B cell (primary cell): ENCODE data around the gene LAMA2. TPM values are rescaled to one million over a fixed set of nuclear protein-coding genes. Genes with fewer than 3 reads are reported as not detected.

Source experiments
- ATAC-seq: fragments of 200-7000 bp; cut with Tn5 transposase; one replicate; pipeline ENCODE4 v1.10.0; 2021; ENCODE audit warnings: low read depth, mild to moderate bottlenecking, moderate number of reproducible peaks, moderate library complexity
- CTCF ChIA-PET: fragments of 350-600 bp; sonication (Branson Sonifier 250); formaldehyde crosslinking; loops from one replicate; lab custom pipeline; 2021; ENCODE audit warnings: antibody characterized with exemption, inconsistent platforms; lab: Charles Lee
- POLR2A ChIA-PET: fragments of 350-600 bp; sonication (Branson Sonifier 250); formaldehyde crosslinking; loops from one replicate; lab custom pipeline; 2021; ENCODE audit warnings: antibody characterized with exemption; lab: Charles Lee
- DNase-seq: peaks from one replicate; pipeline ENCODE4 v3.0.0; 2013
- H2AFZ ChIP-seq: 2 replicates; pipeline ENCODE4 v1.6.1; 2012; ENCODE audit warnings: mild to moderate bottlenecking, low read depth, low read length; ENCODE audit not compliant: insufficient read depth, poor library complexity, severe bottlenecking
- H3K27ac ChIP-seq, 2 donors: 1 replicate in 1 of 2; 2 replicates in 1 of 2; pipeline ENCODE4 v1.5.1; 2012 to 2013; ENCODE audit warnings: low read length in 2 of 2, mild to moderate bottlenecking in 2 of 2, moderate library complexity in 1 of 2
- H3K27me3 ChIP-seq, 4 experiments: fragments of 200-600 bp in 1 of 4; sonication (generic) in 1 of 4; replicated peaks in 1 of 4; 1 replicate in 2 of 4; 2 replicates in 2 of 4; pipeline versions ENCODE4 v1.6.1 to v1.7.0; 2013 to 2016; ENCODE audit warnings: low read length in 3 of 4, mild to moderate bottlenecking in 2 of 4, mixed read lengths in 1 of 4, moderate library complexity in 1 of 4; ENCODE audit not compliant: insufficient read depth in 4 of 4, control insufficient read depth in 3 of 4; ENCODE audit errors: control extremely low read depth in 1 of 4
- H3K36me3 ChIP-seq, 2 experiments: replicated peaks in 1 of 2; 1 replicate in 1 of 2; 2 replicates in 1 of 2; pipeline versions ENCODE4 v1.6.1 to v1.7.1; 2013; ENCODE audit warnings: low read length in 1 of 2; ENCODE audit not compliant: insufficient read depth in 2 of 2, control insufficient read depth in 1 of 2; ENCODE audit errors: control extremely low read depth in 1 of 2, extremely low read depth in 1 of 2
- H3K4me1 ChIP-seq, 2 donors: fragments of 200-600 bp in 1 of 2; sonication (generic) in 1 of 2; 1 replicate in 1 of 2; 2 replicates in 1 of 2; pipeline versions ENCODE4 v1.5.1 to v1.6.1; 2013 to 2017; ENCODE audit warnings: low read length in 2 of 2; ENCODE audit not compliant: control insufficient read depth in 2 of 2, insufficient read depth in 2 of 2
- H3K4me2 ChIP-seq: replicated peaks from 2 replicates; pipeline ENCODE3; 2012; ENCODE audit warnings: mild to moderate bottlenecking, low read depth, low read length; ENCODE audit not compliant: poor library complexity, severe bottlenecking
- H3K4me3 ChIP-seq, 5 experiments: fragments of 200-600 bp in 1 of 5; sonication (generic) in 1 of 5; 1 replicate in 3 of 5; 2 replicates in 2 of 5; pipeline versions ENCODE4 v1.5.1 to v1.7.0; 2011 to 2016; ENCODE audit warnings: low read length in 4 of 5, mild to moderate bottlenecking in 4 of 5, low read depth in 2 of 5, control low read depth in 1 of 5, moderate library complexity in 1 of 5; ENCODE audit not compliant: insufficient read depth in 1 of 5; ENCODE audit errors: control extremely low read depth in 1 of 5, extremely low read depth in 1 of 5
- H3K79me2 ChIP-seq: fragments of 200-600 bp; sonication (generic); one replicate; pipeline ENCODE4 v1.6.0; 2016; ENCODE audit warnings: low read length; ENCODE audit not compliant: control insufficient read depth, insufficient read depth
- H3K9ac ChIP-seq: fragments of 200-600 bp; sonication (generic); 2 replicates; pipeline ENCODE4 v1.6.1; 2017; ENCODE audit warnings: mild to moderate bottlenecking, low read length, moderate library complexity
- H3K9me3 ChIP-seq, 3 donors: one replicate each; pipeline versions ENCODE4 v1.6.1 to v1.7.1; 2013; ENCODE audit warnings: low read length in 2 of 3; ENCODE audit not compliant: control insufficient read depth in 2 of 3, insufficient read depth in 1 of 3; ENCODE audit errors: control extremely low read depth in 1 of 3
- H4K20me1 ChIP-seq: 2 replicates; pipeline ENCODE4 v1.6.0; 2012; ENCODE audit warnings: mild to moderate bottlenecking, low read length; ENCODE audit not compliant: insufficient read depth, control insufficient read depth, poor library complexity, severe bottlenecking
- H3K27ac Mint-ChIP-seq: one replicate; pipeline ENCODE4 v1.8.0; 2021; ENCODE audit warnings: mixed read lengths
- H3K27me3 Mint-ChIP-seq: one replicate; pipeline ENCODE4 v1.8.0; 2021; ENCODE audit warnings: mixed read lengths
- H3K4me1 Mint-ChIP-seq: one replicate; pipeline ENCODE4 v1.8.0; 2021; ENCODE audit warnings: mixed read lengths
- H3K4me3 Mint-ChIP-seq: one replicate; pipeline ENCODE4 v1.8.0; 2021; ENCODE audit warnings: mixed read lengths
- H3K9me3 Mint-ChIP-seq: one replicate; pipeline ENCODE4 v1.8.0; 2022; ENCODE audit warnings: mixed read lengths; ENCODE audit not compliant: insufficient read depth
- EZH2 ChIP-seq: IDR thresholded peaks from 2 replicates; pipeline ENCODE4 v1.6.1; 2012; ENCODE audit warnings: borderline replicate concordance, low read depth, mild to moderate bottlenecking, moderate library complexity, low read length; ENCODE audit not compliant: insufficient read depth, poor library complexity, severe bottlenecking
- WGBS: methylation state at CpG from one replicate; pipeline ENCODE4 v1.1.5; 2013; ENCODE audit warnings: missing lambda C conversion rate; ENCODE audit not compliant: insufficient coverage; 5-methylcytosine and 5-hydroxymethylcytosine counted together
- intact Hi-C: fragments of 100-400 bp; cut with micrococcal nuclease; formaldehyde crosslinking; loops from one replicate; pipeline ENCODE4 v1.10.0; 2022
- polyA plus RNA-seq: library from polyadenylated mRNA; depleted of rRNA; stranded (reverse); fragments of >200 nt; gene quantifications from 2 replicates; pipeline ENCODE4 v1.2.3, GENCODE V29; 2012
- total RNA-seq, 2 donors: library from RNA; stranded (reverse); fragments of 120-200 nt in 1 of 2; gene quantifications; 1 replicate in 1 of 2; 2 replicates in 1 of 2; pipeline versions ENCODE4 v1.2.3 to v1.2.4, GENCODE V29; 2013 to 2022
- TF ChIP-seq, protein P1 (sequence below): fragments of 200-600 bp; IDR thresholded peaks from one replicate; pipeline ENCODE4 v1.8.0; 2022; ENCODE audit warnings: antibody characterized with exemption, mild to moderate bottlenecking

The LAMA2 gene
- total and polyA plus RNA-seq, 2 donors (not counting 1 experiment from before 2014, with no cell fraction given) = 0.16 TPM; not detected in 1

DNA sequence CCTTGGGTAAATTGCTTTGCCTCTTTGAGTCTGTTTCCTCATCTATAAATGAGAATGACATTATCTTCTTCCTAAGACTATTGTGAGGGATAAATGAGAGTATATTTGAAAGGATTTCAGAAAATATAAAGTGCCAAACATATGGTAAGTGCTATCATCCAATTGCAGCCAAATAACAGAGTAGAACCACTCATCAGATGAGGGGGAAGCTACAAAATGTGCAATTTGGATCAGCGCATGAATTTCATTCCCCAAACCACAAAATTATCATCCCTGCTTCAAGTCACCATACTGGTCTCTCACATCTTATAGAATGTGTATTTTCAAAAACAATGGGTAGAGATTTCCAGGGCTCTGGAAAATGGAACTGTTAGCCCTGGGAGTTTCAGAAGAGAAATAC, 668.5 kb downstream of the LAMA2 start:
- Mint-ChIP-seq H3K27me3 (peaks cover 21% of the 10 kb centered on the region), H3K9me3 (no peaks in the 10 kb centered on the region), H3K4me3 (no peak overlapping the region), H3K4me1 (peaks cover 4% of the 10 kb centered on the region), H3K27ac (no peak overlapping the region)
- Histone ChIP-seq H4K20me1 (no peaks in the 10 kb centered on the region), H3K36me3 (no peaks in the 10 kb centered on the region), H3K27ac (no peak overlapping the region), H3K4me2 (no peak overlapping the region), H3K9me3 (no peaks in the 10 kb centered on the region), H2AFZ (no peak overlapping the region), H3K4me3 (no peak overlapping the region), H3K79me2 (no peaks in the 10 kb centered on the region), H3K27me3 (no peaks in the 10 kb centered on the region), H3K4me1 (no peaks in the 10 kb centered on the region), H3K9ac (no peak overlapping the region)
- ATAC-seq = no peak
- CTCF ChIA-PET = no interaction called here
- TF ChIP-seq, protein P1, sequence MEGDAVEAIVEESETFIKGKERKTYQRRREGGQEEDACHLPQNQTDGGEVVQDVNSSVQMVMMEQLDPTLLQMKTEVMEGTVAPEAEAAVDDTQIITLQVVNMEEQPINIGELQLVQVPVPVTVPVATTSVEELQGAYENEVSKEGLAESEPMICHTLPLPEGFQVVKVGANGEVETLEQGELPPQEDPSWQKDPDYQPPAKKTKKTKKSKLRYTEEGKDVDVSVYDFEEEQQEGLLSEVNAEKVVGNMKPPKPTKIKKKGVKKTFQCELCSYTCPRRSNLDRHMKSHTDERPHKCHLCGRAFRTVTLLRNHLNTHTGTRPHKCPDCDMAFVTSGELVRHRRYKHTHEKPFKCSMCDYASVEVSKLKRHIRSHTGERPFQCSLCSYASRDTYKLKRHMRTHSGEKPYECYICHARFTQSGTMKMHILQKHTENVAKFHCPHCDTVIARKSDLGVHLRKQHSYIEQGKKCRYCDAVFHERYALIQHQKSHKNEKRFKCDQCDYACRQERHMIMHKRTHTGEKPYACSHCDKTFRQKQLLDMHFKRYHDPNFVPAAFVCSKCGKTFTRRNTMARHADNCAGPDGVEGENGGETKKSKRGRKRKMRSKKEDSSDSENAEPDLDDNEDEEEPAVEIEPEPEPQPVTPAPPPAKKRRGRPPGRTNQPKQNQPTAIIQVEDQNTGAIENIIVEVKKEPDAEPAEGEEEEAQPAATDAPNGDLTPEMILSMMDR = no peak
- no peak for TF ChIP-seq EZH2
- WGBS = no CpG with 5 or more reads among the region's 1 CpG
- intact Hi-C loops = no loop called here
- no peak for DNase-seq
- POLR2A ChIA-PET = no interaction called here

DNA sequence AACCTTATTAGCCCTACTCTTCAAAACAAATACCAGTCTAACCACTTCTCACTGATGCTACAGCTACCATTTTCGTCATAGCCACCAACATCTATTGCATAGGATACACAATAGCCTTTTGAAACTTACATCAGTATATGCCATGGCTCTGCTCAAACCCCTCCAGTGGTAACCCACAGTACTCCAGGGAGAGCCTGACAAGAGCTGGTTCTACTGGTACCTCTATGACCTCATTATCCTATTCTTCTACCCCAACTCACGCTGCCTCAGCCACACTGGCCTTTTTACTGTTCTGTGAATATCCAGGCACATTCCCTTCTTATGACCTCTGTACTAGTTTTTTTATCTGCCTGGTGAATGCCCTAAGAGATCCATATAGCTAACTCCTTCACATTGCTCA, 669.5 kb downstream of the LAMA2 start:
- Histone ChIP-seq H3K4me1 (no peaks in the 10 kb centered on the region), H2AFZ (no peak overlapping the region), H4K20me1 (no peaks in the 10 kb centered on the region), H3K27me3 (no peaks in the 10 kb centered on the region), H3K4me2 (no peak overlapping the region), H3K4me3 (no peak overlapping the region), H3K79me2 (no peaks in the 10 kb centered on the region), H3K9me3 (no peaks in the 10 kb centered on the region), H3K27ac (no peak overlapping the region), H3K9ac (no peak overlapping the region), H3K36me3 (no peaks in the 10 kb centered on the region)
- TF ChIP-seq EZH2 = no peak
- TF ChIP-seq, protein P1 = no peak
- intact Hi-C loops = no loop called here
- DNase-seq (no peak), ATAC-seq (no peak)
- Mint-ChIP-seq H3K4me3 (no peak overlapping the region), H3K27ac (no peak overlapping the region), H3K4me1 (peaks cover 2% of the 10 kb centered on the region), H3K27me3 (peaks cover 22% of the 10 kb centered on the region), H3K9me3 (no peaks in the 10 kb centered on the region)
- CTCF ChIA-PET = no interaction called here
- 97% methylated on average over 2 of the region's 2 CpGs for WGBS
- POLR2A ChIA-PET = no interaction called here
